HG02610 (cell line): ENCODE measurements around the gene SLC2A1.
"Not testable (repeated sequence)": the region's sequence is repeated elsewhere in the genome, so short reads cannot be mapped to it uniquely, and the experiment has no call there.

Source experiments
- ATAC-seq: cut with Tn5 transposase; IDR thresholded peaks from one replicate; pipeline ENCODE4 v1.9.1; 2021; ENCODE audit warnings: mild to moderate bottlenecking, moderate library complexity; ENCODE audit not compliant: unreplicated experiment

The SLC2A1 gene

DNA sequence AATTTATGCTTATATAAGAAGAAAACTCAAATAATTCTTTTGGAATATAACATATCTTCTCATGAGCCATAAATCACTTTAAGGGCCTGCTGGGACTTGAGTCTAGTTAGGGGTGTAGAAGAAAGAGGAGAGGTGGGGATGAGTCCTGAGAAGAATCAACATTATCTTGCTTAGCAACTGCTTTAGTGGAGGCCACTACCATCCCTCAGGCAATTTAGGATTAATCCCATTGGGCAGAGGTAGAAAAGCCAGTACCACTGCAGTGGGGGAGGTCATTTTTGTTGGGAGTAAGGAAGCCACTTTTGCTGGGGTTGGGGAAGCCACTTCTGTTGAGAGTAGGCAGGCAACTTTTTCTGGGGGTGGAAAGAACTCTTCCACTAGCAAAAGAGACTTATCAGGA is 47.7 kb downstream of the SLC2A1 start:
- no peak for ATAC-seq

DNA sequence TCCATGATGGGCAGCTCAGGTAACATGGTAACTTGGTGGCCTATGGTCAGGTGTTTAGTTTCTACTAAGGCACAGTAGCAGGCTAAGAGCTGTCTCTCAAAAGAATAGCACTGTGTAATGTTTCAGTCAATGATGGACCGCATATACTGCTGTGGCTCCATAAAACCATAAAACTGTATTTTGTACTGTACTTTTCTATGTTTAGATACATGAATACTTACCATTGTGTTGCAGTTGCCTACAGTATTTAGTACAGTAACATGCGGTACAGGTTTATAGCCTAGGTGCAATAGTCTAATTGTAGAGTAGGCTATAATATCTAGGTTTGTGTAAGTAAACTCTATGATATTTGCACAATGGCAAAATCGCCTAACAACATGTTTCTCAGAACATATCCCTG is 50.6 kb downstream of the SLC2A1 start:
- ATAC-seq, result no peak

DNA sequence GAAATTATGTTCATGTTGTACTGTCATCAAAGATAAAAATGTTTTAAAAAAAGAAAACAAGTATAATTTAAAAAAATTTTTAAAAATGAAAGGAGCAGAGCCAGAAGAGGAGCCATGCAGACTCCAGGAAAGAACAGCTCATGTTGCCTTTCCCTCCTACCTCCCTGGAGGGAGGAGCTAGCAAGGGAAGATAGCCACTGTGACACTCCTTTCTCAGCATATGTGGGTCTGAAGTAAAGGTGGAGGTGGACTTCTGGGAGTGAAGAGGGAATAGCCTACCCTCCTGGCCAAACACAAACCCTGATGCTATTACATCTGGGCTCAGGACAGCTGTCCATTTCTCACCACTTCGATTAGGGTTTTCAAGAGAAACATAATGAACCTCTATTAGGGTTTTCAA is 54.2 kb downstream of the SLC2A1 start:
- no peak for ATAC-seq

DNA sequence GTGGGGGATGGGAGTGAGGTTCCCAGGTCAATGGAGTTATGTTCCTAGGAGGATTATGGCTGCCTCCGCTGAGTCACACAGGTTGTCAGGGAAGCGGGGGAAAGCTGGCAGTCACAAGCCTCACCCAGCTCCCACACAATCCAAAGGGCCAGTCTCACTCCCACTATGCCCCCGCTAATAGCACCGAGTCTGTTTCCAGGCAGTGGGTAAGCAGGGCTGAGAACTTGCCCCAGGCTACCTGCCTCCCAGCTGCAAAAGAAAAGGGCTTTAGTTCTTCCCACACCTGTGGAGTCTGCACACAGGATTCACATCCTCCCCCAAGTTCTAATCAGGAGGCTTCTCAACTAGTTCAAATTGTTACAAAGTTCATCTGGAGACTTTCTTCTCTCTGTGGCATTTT is 58.7 kb downstream of the SLC2A1 start:
- not testable (repeated sequence) for ATAC-seq

DNA sequence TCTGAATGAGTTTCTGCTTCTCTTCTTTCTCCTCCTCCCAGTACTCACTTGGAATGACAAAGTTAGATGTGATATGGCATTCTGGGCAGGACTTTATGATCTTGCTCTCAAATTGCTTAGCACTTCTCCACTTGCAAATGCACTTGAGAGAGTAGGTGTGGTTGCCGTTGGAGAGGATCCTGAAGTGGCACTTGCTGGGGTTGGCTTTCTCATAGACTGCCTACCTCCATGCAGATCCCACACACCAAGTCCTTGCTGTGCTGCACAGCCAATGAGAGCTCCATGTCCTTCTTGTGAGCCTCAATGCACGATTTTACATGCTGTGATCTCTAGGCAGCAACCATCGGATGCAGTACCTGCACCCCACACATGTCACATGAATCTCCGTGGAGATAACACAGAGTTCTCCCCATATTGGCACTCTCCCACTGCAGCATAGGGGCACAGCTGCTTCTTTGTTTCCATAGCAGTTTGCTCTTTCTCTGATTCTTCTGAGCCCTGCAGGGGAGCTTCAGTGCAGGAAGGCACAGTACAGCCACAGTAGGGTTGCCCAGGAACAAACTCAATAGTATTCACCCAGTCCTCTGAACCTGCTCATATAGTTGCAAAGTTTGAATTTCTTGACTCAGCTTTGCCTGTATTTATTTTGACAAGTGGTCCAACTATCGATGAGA is 67.1 kb downstream of the SLC2A1 start:
- ATAC-seq, result no peak

DNA sequence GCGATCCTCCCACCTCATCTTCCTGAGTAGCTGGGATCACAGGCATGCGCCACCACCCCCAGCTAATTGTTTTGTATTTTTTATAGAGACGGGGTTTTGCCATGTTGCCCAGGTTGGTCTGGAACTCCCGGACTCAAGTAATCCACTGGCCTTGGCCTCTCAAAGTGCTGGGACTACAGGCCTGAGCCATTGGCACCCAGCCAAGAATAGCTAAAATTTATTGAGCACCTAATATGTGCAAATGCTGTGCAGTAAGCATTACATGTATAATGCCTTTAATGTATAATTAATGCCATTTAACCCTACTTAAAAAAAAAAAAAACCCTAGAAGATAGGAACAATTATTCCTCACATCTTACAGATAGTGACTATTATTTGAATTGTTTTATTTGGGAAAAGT is 69.4 kb downstream of the SLC2A1 start:
- ATAC-seq, result no peak

DNA sequence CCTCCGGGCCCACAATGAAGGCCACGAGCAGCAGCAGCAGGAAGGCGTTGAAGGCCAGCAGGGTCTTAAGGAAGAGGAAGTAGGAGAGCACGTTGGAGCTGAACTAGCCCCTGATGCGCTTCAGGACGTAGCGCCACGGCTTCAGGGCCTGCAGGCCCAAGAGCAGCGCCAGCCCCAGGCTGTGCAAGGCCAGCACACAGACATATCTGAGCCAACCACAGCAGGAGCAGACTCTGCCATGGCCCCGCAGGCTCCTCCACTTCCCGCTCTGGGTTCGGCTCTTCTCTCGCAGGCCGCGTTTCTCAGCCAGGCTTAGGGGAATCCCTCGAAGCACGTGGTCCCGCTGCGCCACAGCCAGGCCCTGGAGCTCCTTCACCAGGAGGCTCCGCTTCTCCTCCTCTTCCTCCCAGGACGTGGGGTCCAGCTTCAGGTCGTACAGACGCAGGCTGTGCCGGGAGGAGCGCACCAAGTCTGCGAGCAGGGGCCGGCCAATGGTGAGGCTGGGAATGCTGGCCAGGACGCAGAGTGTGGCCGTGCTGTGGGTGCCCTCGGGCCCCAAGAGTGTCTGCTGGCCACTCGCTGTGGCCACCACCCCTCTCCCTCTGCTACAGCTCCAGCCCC is 70.5 kb downstream of the SLC2A1 start:
- ATAC-seq, result no peak

DNA sequence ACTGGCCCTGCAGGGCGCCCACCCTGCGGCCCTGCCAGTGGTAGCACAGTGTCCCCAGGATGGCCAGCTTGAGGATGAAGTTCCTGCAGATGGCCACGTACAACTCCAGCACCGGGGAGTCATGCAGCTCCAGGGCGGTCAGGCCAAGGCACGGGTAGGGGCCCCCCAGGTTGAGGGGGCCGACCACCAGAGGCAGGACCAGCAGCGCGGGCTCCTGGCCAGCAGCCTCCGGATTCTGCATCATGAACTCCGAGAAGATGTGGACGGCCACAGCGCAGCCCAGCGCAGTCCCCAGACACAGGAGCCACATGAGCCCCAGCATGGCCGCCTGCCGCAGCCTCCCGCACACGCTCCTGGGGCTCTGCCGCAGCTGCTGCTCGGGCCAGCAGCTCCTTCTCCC is 71.3 kb downstream of the SLC2A1 start:
- no peak for ATAC-seq

DNA sequence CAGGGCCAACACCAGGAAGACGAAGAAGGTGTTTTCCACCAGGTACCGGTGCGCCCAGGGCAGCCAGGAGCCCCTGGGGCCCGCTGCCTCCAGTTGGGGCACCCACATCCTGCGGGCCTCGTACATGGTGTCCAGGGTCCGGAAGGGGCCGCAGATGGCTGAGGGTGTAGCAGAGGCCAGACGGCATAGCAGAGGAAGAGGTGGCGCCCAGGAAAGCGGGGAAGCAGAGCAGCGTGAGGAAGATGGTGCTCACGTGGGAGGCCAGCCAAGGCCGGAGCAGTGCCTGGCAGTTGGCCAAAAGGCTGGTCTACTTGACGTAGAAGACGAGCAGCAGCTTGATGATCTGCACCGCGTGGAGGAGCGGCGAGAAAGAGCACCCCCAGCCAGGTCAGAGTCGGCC is 71.9 kb downstream of the SLC2A1 start:
- no peak for ATAC-seq

DNA sequence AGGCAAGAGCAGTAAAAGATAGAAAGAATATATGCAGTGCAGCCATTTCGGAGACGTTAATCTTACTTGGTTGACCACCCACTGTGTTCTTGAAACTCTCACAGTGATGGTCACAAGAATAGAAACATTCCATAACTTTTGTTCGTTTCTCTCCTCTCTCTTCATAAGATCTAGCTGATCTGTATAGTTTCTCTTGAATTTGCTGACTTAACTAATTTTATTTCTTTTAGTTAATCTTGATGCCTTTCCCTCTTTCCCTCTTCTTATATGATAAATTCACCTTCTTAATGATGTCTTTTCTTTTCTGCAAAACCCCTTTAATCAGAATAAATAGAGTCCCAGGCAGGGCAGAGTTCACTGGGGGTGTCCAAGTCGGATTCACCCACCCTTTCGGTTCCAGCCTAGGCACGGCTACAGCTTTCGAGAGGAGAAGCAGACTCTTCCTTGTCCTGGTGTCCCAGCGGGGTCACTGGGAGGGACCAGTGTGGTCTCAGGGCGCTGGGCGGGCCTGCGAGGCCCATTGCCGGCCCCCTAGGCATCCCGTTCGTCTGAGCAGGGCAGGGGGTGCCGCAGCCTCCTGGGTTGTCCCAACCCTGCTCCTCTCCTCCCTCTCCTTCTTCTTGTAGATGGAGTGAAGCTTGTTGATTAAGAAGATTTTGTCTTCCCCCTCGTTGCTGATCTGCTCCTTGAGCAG is 72.5 kb downstream of the SLC2A1 start:
- ATAC-seq, result no peak

DNA sequence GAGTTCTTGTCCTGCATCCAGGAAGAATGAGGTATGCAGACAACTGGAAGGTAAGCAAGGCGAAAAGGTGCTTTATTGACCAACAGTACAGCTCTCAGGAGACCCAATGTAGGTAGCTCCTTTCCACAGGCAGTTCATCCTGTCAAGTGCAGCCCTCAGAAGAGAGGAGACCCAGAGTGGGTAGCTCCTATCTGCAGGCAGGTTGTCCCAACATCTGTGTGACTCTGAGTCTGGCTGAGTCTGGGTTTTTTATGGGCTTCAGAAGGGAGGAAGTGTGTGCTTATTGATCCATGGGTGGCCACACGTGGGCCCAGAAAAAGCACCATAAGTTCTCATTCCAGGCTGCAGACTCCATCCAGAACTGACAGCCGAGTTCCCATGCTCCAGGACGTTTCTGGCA is 78.3 kb downstream of the SLC2A1 start:
- no peak for ATAC-seq

DNA sequence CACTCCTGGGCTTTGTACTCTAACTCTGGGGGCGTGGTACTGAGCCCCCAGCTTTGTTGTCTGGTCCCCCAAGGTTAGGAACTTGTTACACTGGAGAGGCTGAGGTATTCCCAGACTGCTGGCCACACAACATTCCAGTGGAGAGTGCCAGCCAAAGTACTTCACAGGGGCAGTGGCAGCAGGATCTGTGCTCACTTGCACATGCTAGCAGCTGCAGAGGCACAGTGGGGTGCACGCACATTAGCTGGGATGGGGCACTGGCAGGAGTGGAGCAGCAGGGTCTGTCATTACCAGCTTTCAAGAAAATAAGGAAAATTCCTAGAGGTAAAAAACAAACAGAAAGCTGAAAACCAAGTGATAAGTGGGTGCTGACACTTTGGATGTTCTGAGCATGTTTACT is 81.3 kb downstream of the SLC2A1 start:
- no peak for ATAC-seq

DNA sequence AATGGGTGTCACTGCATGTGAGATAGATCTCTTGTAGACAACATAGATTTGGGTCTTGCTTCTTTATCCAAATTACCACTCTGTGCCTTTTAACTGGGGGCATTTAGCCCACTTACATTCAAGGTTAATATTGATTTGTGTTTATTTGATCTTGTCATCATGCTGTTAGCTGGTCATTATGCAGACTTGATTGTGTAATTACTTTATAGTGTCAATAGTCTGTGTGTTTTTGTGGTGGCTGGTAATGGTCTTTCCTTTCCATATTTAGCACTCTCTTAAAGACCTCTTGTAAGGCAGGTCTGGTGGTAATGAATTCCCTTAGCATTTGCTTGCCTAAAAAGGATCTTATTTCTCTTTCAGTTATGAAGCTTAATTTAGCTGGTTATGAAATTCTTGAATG is 82.7 kb downstream of the SLC2A1 start:
- no peak for ATAC-seq
